OCI-LY3 (cell line): ENCODE data around the gene CTSS.

Source experiments
- H2AFZ ChIP-seq: fragments of 200-600, 300-600 bp; shearing (Covaris generic); 2 replicates; pipeline ENCODE4 v1.6.0; 2014; ENCODE audit warnings: antibody characterized with exemption, low read depth, low read length
- H3K27ac ChIP-seq: fragments of 200-600, 300-600 bp; sonication (generic); 2 replicates; pipeline ENCODE4 v1.5.1; 2014; ENCODE audit warnings: mild to moderate bottlenecking, low read length, moderate library complexity, mixed read lengths
- H3K27me3 ChIP-seq: fragments of 200-600, 300-600 bp; sonication (generic); 2 replicates; pipeline ENCODE4 v1.6.1; 2014; ENCODE audit warnings: low read depth, low read length, mixed read lengths
- H3K36me3 ChIP-seq: fragments of 200-600, 300-600 bp; sonication (generic); replicated peaks from 2 replicates; pipeline ENCODE3; 2014; ENCODE audit warnings: low read depth, low read length, mixed read lengths
- H3K4me1 ChIP-seq: fragments of 300-600, 200-600 bp; sonication (generic); 2 replicates; pipeline ENCODE4 v1.6.1; 2014; ENCODE audit warnings: low read length, mixed read lengths
- H3K4me2 ChIP-seq: fragments of 200-600, 300-600 bp; sonication (generic); 2 replicates; pipeline ENCODE4 v1.6.1; 2014; ENCODE audit warnings: low read length, mixed read lengths
- H3K4me3 ChIP-seq: fragments of 300-600, 200-600 bp; sonication (generic); 2 replicates; pipeline ENCODE4 v1.5.1; 2014; ENCODE audit warnings: antibody characterized with exemption, mild to moderate bottlenecking, low read length, moderate library complexity
- H3K79me2 ChIP-seq: fragments of 300-600, 200-600 bp; shearing (Covaris generic); 2 replicates; pipeline ENCODE4 v1.6.1; 2014; ENCODE audit warnings: mild to moderate bottlenecking, low read length, mixed read lengths
- H3K9ac ChIP-seq: fragments of 300-600, 200-600 bp; shearing (Covaris generic); 2 replicates; pipeline ENCODE4 v1.6.0; 2014; ENCODE audit warnings: mild to moderate bottlenecking, low read length, moderate library complexity
- H3K9me3 ChIP-seq: fragments of 200-600, 300-600 bp; shearing (Covaris generic); 2 replicates; pipeline ENCODE4 v1.6.1; 2014; ENCODE audit warnings: low read length, mixed read lengths; ENCODE audit not compliant: insufficient read depth
- H4K20me1 ChIP-seq: fragments of 200-600, 300-600 bp; sonication (generic); 2 replicates; pipeline ENCODE4 v1.6.1; 2016; ENCODE audit warnings: low read length, mixed read lengths; ENCODE audit not compliant: insufficient read depth
- CTCF ChIP-seq: fragments of 200-600, 300-600 bp; sonication (generic); IDR thresholded peaks from 2 replicates; pipeline ENCODE4 v1.5.1; 2014; ENCODE audit warnings: antibody characterized with exemption, low read length, low read depth
- EZH2phosphoT487 ChIP-seq: fragments of 200-600 bp; shearing (Covaris generic); IDR thresholded peaks from 2 replicates; pipeline ENCODE4 v1.6.1; 2018; ENCODE audit warnings: antibody characterized with exemption, mixed run types, low read depth

Gene CTSS

GRCh38 chr1:150765296-150765976 is at the start of gene CTSS:
CTSS (minus strand) TSS chr1:150765778; CDS start chr1:150764763, 1,015 bp downstream.
- Histone ChIP-seq H3K4me3 (peak within 1 kb of the TSS; percentile 82), H3K27ac (peak within 1 kb of the TSS; percentile 97), H3K4me1 (peaks cover 40% of the 10 kb centered on the region), H3K36me3 (peaks cover 31% of the 10 kb centered on the region), H3K79me2 (peaks cover 50% of the 10 kb centered on the region), H4K20me1 (peaks cover 19% of the 10 kb centered on the region), H3K9me3 (no peaks in the 10 kb centered on the region), H3K4me2 (peak within 1 kb of the TSS; percentile 95), H3K27me3 (no peaks in the 10 kb centered on the region), H2AFZ (peak within 1 kb of the TSS; percentile 12; the same call in 1 of the 2 replicates), H3K9ac (peak within 1 kb of the TSS; percentile 93)
- TF ChIP-seq EZH2phosphoT487 (no peak), CTCF (no peak)

GRCh38 chr1:150813028-150813707 is 47.6 kb upstream of the CTSS start:
- Histone ChIP-seq H3K9me3 (no peaks in the 10 kb centered on the region), H3K4me1 (no peaks in the 10 kb centered on the region), H2AFZ (no peak overlapping the region), H4K20me1 (no peaks in the 10 kb centered on the region), H3K4me2 (no peak overlapping the region), H3K79me2 (no peaks in the 10 kb centered on the region), H3K9ac (no peak overlapping the region), H3K27me3 (no peaks in the 10 kb centered on the region), H3K36me3 (peaks cover 62% of the 10 kb centered on the region), H3K27ac (no peak overlapping the region), H3K4me3 (no peak overlapping the region)
- TF ChIP-seq CTCF, result peak; percentile 58
- TF ChIP-seq EZH2phosphoT487, result no peak

- TF ChIP-seq EZH2phosphoT487 (no peak), CTCF (no peak)
Observed at GRCh38 chr1:150810958-150811659, 45.5 kb upstream of the CTSS start.

GRCh38 chr1:150809651-150810050 is 44.1 kb upstream of the CTSS start:
- TF ChIP-seq CTCF (no peak), EZH2phosphoT487 (no peak)
- H3K4me2 ChIP-seq, result no peak overlapping the region

More at GRCh38 chr1:150810958-150811659, 45.5 kb upstream of the CTSS start:
- no peak overlapping the region for H2AFZ ChIP-seq
- no peaks in the 10 kb centered on the region for H3K9me3 ChIP-seq
- no peaks in the 10 kb centered on the region for H3K27me3 ChIP-seq
- H3K4me3 ChIP-seq, result no peak overlapping the region
- no peaks in the 10 kb centered on the region for H3K79me2 ChIP-seq
- no peak overlapping the region for H3K9ac ChIP-seq
- H3K36me3 ChIP-seq, result peaks cover 48% of the 10 kb centered on the region
- H3K4me2 ChIP-seq, result no peak overlapping the region
- no peaks in the 10 kb centered on the region for H3K4me1 ChIP-seq
- H3K27ac ChIP-seq, result no peak overlapping the region
- H4K20me1 ChIP-seq, result no peaks in the 10 kb centered on the region

More at GRCh38 chr1:150809651-150810050, 44.1 kb upstream of the CTSS start:
- Histone ChIP-seq H3K27ac (no peak overlapping the region), H3K9ac (no peak overlapping the region), H2AFZ (no peak overlapping the region), H3K9me3 (no peaks in the 10 kb centered on the region), H3K79me2 (no peaks in the 10 kb centered on the region), H3K36me3 (peaks cover 44% of the 10 kb centered on the region), H3K4me3 (no peak overlapping the region), H4K20me1 (no peaks in the 10 kb centered on the region), H3K27me3 (no peaks in the 10 kb centered on the region), H3K4me1 (no peaks in the 10 kb centered on the region)
